ENCODE results near the gene HS3ST5. TPM values are rescaled to one million over a fixed set of nuclear protein-coding genes. Genes with fewer than 3 reads are reported as not detected.

The HS3ST5 gene
- total RNA-seq, 1 experiment from 2014 or later, result not detected

DNA sequence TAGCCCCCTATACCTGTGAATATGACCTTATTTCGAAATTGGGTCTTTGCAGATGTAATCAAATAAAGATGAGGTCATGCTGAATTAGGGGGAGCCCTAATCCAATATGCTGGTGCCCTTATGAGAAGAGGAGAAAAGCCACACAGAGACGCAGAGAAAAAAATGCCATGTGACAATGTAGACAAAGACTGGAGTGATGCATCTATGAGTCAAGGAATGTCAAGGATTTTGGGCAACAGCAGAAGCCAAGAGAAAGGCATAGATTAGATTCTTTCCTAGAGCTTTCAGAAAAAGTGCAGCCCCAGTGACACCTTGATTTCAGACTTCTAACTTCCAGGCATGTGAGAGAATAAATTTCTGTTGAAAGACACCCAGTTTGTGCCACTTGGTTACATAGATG is 47.4 kb upstream of the HS3ST5 start:
- no peaks in the 10 kb centered on the region for H3K9me2 ChIP-seq (ENCODE audit: insufficient read depth)
- H3K27me3 ChIP-seq (ENCODE audit: insufficient read depth, low read length), result peaks cover 9% of the 10 kb centered on the region; the same call in 1 of the 2 replicates
- ChIA-PET CTCF (no interaction called here), RAD21 (ENCODE audit: low non-redundant PET in 1 of 2, low total read pairs in 2 of 2, uncharacterized antibody in 2 of 2, unreplicated experiment in 2 of 2) (no interaction called here), POLR2A (no interaction called here)
- TF ChIP-seq SRF (IDR thresholded peaks at IDR 0.05; ENCODE audit: low read depth) (no peak), EZH2phosphoT487 (IDR thresholded peaks at IDR 0.05; ENCODE audit: borderline replicate concordance) (no peak), ATF3 (IDR thresholded peaks at IDR 0.05) (no peak), ELF1 (IDR thresholded peaks at IDR 0.05; ENCODE audit: borderline replicate concordance, low read depth) (no peak), CBX3 (IDR thresholded peaks at IDR 0.05; ENCODE audit: low read depth) (no peak), CTCF (IDR thresholded peaks at IDR 0.05 in 2 of 3, conservative IDR thresholded peaks at IDR 0.05 in 1 of 3; ENCODE audit: borderline replicate concordance in 1 of 3, insufficient read depth in 1 of 3, low read depth in 2 of 3, low read length in 2 of 3) (no peak), EZH2 (IDR thresholded peaks at IDR 0.05) (no peak), TCF7L2 (IDR thresholded peaks at IDR 0.05; ENCODE audit: borderline replicate concordance, extremely low read depth, insufficient read depth, insufficient read length) (no peak), ZNF274 (IDR thresholded peaks at IDR 0.05; ENCODE audit: low read depth, low read length) (no peak), SP1 (IDR thresholded peaks at IDR 0.05; ENCODE audit: low read depth) (no peak), EGR1 (IDR thresholded peaks at IDR 0.05; ENCODE audit: low read depth) (no peak), REST (IDR thresholded peaks at IDR 0.05; ENCODE audit: low read depth) (no peak), POLR2A (IDR thresholded peaks at IDR 0.05; ENCODE audit: borderline replicate concordance, extremely low read depth, insufficient read depth, insufficient read length) (no peak), ZFX (IDR thresholded peaks at IDR 0.05) (no peak), FOSL1 (IDR thresholded peaks at IDR 0.05; ENCODE audit: low read depth) (no peak), RAD21 (IDR thresholded peaks at IDR 0.05; ENCODE audit: low read depth) (no peak), POLR2AphosphoS5 (IDR thresholded peaks at IDR 0.05; ENCODE audit: low read depth, low read length) (no peak)
- TF ChIP-seq, protein P1, sequence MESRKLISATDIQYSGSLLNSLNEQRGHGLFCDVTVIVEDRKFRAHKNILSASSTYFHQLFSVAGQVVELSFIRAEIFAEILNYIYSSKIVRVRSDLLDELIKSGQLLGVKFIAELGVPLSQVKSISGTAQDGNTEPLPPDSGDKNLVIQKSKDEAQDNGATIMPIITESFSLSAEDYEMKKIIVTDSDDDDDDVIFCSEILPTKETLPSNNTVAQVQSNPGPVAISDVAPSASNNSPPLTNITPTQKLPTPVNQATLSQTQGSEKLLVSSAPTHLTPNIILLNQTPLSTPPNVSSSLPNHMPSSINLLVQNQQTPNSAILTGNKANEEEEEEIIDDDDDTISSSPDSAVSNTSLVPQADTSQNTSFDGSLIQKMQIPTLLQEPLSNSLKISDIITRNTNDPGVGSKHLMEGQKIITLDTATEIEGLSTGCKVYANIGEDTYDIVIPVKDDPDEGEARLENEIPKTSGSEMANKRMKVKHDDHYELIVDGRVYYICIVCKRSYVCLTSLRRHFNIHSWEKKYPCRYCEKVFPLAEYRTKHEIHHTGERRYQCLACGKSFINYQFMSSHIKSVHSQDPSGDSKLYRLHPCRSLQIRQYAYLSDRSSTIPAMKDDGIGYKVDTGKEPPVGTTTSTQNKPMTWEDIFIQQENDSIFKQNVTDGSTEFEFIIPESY (IDR thresholded peaks at IDR 0.05; ENCODE audit: extremely low read depth, insufficient replicate concordance, low read length), result no peak
- no peak overlapping the region for H3K27ac ChIP-seq (ENCODE audit: low read depth, low read length)
- no peaks in the 10 kb centered on the region for H4K20me1 ChIP-seq (ENCODE audit: insufficient read depth)
- H3K4me2 ChIP-seq (ENCODE audit: low read length), result no peak overlapping the region
- no peaks in the 10 kb centered on the region for H3K4me1 ChIP-seq (ENCODE audit: control insufficient read depth in 1 of 2, insufficient read depth in 2 of 2, low read length in 2 of 2)
- H3K4me3 ChIP-seq (replicated peaks in 1 of 2; ENCODE audit: low read depth in 1 of 2, low read length in 2 of 2), result no peak overlapping the region
- BruUV-seq (replicated peaks), result no TSS peak
- ATAC-seq (no peak), DNase-seq (ENCODE audit: low read depth, low spot score) (no peak)
- H3K9ac ChIP-seq (ENCODE audit: low read length), result no peak overlapping the region
- no peaks in the 10 kb centered on the region for H3K79me2 ChIP-seq (ENCODE audit: insufficient read depth, low read length)
- H3K9me3 ChIP-seq (ENCODE audit: control insufficient read depth in 1 of 2, insufficient read depth in 1 of 2, low read depth in 1 of 2, low read length in 2 of 2), result no peaks in the 10 kb centered on the region
- intact Hi-C loops (cut with micrococcal nuclease), result no loop called here
- H2AFZ ChIP-seq (ENCODE audit: low read depth, low read length, poor library complexity, severe bottlenecking), result no peak overlapping the region
- H3K36me3 ChIP-seq (ENCODE audit: control insufficient read depth in 1 of 2, insufficient read depth in 2 of 2, low read length in 2 of 2), result no peaks in the 10 kb centered on the region

All from HCT116 (cell line).